K562 (cell line): ENCODE data around the gene VBP1. TPM values are rescaled to one million over a fixed set of nuclear protein-coding genes. Genes with fewer than 3 reads are reported as not detected.

Experiments used
- CREM ChIP-seq: IDR thresholded peaks from 2 replicates; pipeline ENCODE4 v1.6.1; 2014; ENCODE audit warnings: antibody characterized with exemption, low read depth
- ETV1 ChIP-seq: fragments of 450-650 bp; conservative IDR thresholded peaks from 2 replicates; pipeline ENCODE4 v1.6.1; 2016; ENCODE audit warnings: missing genetic modification characterization, control low read depth, low read depth, missing compliant biosample characterization
- IRF2 ChIP-seq: sonication (generic); formaldehyde crosslinking; IDR thresholded peaks from 2 replicates; pipeline ENCODE4 v1.8.1; 2022; ENCODE audit warnings: mild to moderate bottlenecking, missing genetic modification reagents
- MED1 ChIP-seq: sonication (generic); formaldehyde crosslinking; IDR thresholded peaks from 2 replicates; pipeline ENCODE4 v1.8.1; 2023; ENCODE audit warnings: missing genetic modification reagents, borderline replicate concordance
- RCOR1 ChIP-seq, 2 experiments: IDR thresholded peaks; 2 replicates each; pipeline ENCODE4 v1.6.1; 2012; ENCODE audit warnings: low read depth in 2 of 2, low read length in 2 of 2, borderline replicate concordance in 1 of 2, improper control_type of control experiment in 1 of 2
- SIX5 ChIP-seq, 2 experiments: IDR thresholded peaks; 2 replicates each; pipeline ENCODE4 v1.6.1; 2011; ENCODE audit warnings: low read length in 2 of 2, borderline replicate concordance in 1 of 2, low read depth in 1 of 2, mild to moderate bottlenecking in 1 of 2, moderate library complexity in 1 of 2; ENCODE audit not compliant: insufficient read depth in 1 of 2
- STAG1 ChIP-seq: sonication (generic); formaldehyde crosslinking; IDR thresholded peaks from 2 replicates; pipeline ENCODE4 v1.5.0; 2020; ENCODE audit warnings: missing genetic modification reagents, borderline replicate concordance
- TOE1 ChIP-seq, 2 experiments: fragments of 450-650 bp in 1 of 2; sonication (generic) in 1 of 2; formaldehyde crosslinking in 1 of 2; IDR thresholded peaks; 2 replicates each; pipeline versions ENCODE4 v1.7.1 to v1.8.0; 2016 to 2022; ENCODE audit warnings: borderline replicate concordance in 2 of 2, mild to moderate bottlenecking in 2 of 2, antibody characterized with exemption in 1 of 2, inconsistent platforms in 1 of 2, low read depth in 1 of 2, missing genetic modification reagents in 1 of 2, moderate library complexity in 1 of 2
- ZNF311 ChIP-seq: fragments of 250-450 bp; sonication (Bioruptor Pico); IDR thresholded peaks from 2 replicates; pipeline ENCODE4 v1.4.0; 2020; ENCODE audit warnings: mild to moderate bottlenecking, moderate library complexity
- ZNF316 ChIP-seq: fragments of 450-650 bp; IDR thresholded peaks from 2 replicates; pipeline ENCODE4 v1.6.1; 2016
- polyA plus RNA-seq, 8 experiments: library from polyadenylated mRNA; depleted of rRNA in 4 of 8; stranded (reverse) in 5 of 8; unstranded in 3 of 8; fragments of >200 nt; fragmentation: Nextera tagmentation in 2 of 8; fragmentation: Illumina TruSeq in 1 of 8; extraction: Ambion mirVana in 2 of 8; extraction: Trizol in 1 of 8; gene quantifications; 2 replicates each; pipeline versions ENCODE4 v1.2.1 to v1.2.3, GENCODE V29; 2011 to 2014; ENCODE audit warnings: inconsistent platforms in 1 of 8, missing spikeins in 1 of 8
- total RNA-seq, 7 experiments: library from RNA; depleted of rRNA in 6 of 7; stranded (reverse); fragments of >200 nt in 6 of 7; fragmentation: Illumina TruSeq in 2 of 7; extraction: Trizol in 2 of 7; gene quantifications; 2 replicates each; pipeline versions ENCODE4 v1.2.1 to v1.2.3, GENCODE V29; 2011 to 2021; ENCODE audit warnings: low replicate concordance in 1 of 7
- TF ChIP-seq, protein P1 (sequence below): fragments of 450-650 bp; IDR thresholded peaks from 2 replicates; pipeline ENCODE4 v1.6.1; 2014; ENCODE audit warnings: low read depth, mild to moderate bottlenecking, moderate library complexity, borderline replicate concordance
- TF ChIP-seq, protein P2 (sequence below), 2 experiments: fragments of 450-650 bp in 1 of 2; sonication (generic) in 1 of 2; formaldehyde crosslinking in 1 of 2; IDR thresholded peaks; 2 replicates each; pipeline versions ENCODE4 v1.7.1 to v1.9.0; 2016 to 2022; ENCODE audit warnings: inconsistent platforms in 1 of 2, mild to moderate bottlenecking in 1 of 2, missing genetic modification reagents in 1 of 2
- TF ChIP-seq, protein P3 (sequence below), 3 experiments: IDR thresholded peaks in 2 of 3; conservative IDR thresholded peaks in 1 of 3; 2 replicates each; pipeline ENCODE4 v1.5.1; 2011 to 2012; ENCODE audit warnings: low read length in 3 of 3, mild to moderate bottlenecking in 3 of 3, control low read depth in 2 of 3, improper control_type of control experiment in 1 of 3, inconsistent platforms in 1 of 3, low read depth in 1 of 3, mixed read lengths in 1 of 3, moderate library complexity in 1 of 3; ENCODE audit not compliant: insufficient read depth in 2 of 3

Gene VBP1
- total and polyA plus RNA-seq, 9 of the 15 experiments (the other 6 are each of a cell fraction or from before 2014, with no cell fraction given) = 83.2 to 263 (median 151) TPM

DNA sequence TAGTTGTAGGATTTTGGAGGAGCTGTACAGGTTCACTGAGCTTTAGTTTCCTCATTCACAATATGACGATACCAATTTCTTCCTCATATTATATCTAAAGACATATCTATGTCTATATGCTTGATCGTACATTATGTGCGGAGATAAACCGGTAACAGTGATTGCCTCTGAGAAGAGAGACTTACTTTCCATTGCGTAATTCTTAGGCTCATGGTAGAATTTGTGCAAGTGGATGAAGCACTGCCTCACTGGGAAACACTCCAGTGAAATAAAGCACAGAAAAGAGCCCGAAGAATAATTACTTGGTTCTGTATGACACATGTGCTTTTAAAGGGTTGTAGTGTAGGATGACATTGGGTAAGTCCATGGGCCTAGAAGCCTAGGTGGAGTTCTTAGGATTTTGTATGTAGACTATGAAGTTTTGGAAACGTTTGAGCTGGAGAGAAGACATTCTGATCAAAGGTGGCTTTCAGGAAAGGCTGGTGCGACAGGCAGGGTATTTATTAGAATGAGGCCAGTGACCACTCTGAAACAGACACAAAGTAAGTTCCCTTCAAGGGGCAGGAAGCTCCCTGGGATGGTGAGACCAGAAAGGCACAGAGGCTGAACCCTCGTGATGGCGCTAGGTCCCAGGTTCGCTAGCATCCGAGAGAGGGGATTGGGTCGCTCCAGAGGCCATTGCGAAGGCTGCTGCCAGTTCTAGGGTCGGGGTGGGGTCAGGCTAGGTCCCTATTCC lies 649 bp upstream of the VBP1 start (continued):
- TF ChIP-seq, protein P1, sequence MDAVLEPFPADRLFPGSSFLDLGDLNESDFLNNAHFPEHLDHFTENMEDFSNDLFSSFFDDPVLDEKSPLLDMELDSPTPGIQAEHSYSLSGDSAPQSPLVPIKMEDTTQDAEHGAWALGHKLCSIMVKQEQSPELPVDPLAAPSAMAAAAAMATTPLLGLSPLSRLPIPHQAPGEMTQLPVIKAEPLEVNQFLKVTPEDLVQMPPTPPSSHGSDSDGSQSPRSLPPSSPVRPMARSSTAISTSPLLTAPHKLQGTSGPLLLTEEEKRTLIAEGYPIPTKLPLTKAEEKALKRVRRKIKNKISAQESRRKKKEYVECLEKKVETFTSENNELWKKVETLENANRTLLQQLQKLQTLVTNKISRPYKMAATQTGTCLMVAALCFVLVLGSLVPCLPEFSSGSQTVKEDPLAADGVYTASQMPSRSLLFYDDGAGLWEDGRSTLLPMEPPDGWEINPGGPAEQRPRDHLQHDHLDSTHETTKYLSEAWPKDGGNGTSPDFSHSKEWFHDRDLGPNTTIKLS = no peak
- TF ChIP-seq TOE1 (IDR thresholded peaks at IDR 0.05; ENCODE audit: borderline replicate concordance) = 0 out of 2 replicates have a peak, but pooled peaks have one; percentile 18
- no peak for TF ChIP-seq TOE1 (CRISPR knock-in tag; IDR thresholded peaks at IDR 0.05; ENCODE audit: borderline replicate concordance, low read depth)
- 0 out of 4 replicates have a peak, but pooled peaks of 1 of the 2 experiments have one; percentile 14 for TF ChIP-seq RCOR1 (IDR thresholded peaks at IDR 0.05; ENCODE audit: borderline replicate concordance in 1 of 2, low read depth in 2 of 2, low read length in 2 of 2)
- TF ChIP-seq MED1 (CRISPR knock-in tag) = no peak
- TF ChIP-seq, protein P2, sequence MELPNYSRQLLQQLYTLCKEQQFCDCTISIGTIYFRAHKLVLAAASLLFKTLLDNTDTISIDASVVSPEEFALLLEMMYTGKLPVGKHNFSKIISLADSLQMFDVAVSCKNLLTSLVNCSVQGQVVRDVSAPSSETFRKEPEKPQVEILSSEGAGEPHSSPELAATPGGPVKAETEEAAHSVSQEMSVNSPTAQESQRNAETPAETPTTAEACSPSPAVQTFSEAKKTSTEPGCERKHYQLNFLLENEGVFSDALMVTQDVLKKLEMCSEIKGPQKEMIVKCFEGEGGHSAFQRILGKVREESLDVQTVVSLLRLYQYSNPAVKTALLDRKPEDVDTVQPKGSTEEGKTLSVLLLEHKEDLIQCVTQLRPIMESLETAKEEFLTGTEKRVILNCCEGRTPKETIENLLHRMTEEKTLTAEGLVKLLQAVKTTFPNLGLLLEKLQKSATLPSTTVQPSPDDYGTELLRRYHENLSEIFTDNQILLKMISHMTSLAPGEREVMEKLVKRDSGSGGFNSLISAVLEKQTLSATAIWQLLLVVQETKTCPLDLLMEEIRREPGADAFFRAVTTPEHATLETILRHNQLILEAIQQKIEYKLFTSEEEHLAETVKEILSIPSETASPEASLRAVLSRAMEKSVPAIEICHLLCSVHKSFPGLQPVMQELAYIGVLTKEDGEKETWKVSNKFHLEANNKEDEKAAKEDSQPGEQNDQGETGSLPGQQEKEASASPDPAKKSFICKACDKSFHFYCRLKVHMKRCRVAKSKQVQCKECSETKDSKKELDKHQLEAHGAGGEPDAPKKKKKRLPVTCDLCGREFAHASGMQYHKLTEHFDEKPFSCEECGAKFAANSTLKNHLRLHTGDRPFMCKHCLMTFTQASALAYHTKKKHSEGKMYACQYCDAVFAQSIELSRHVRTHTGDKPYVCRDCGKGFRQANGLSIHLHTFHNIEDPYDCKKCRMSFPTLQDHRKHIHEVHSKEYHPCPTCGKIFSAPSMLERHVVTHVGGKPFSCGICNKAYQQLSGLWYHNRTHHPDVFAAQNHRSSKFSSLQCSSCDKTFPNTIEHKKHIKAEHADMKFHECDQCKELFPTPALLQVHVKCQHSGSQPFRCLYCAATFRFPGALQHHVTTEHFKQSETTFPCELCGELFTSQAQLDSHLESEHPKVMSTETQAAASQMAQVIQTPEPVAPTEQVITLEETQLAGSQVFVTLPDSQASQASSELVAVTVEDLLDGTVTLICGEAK (IDR thresholded peaks at IDR 0.05) = no peak
- TF ChIP-seq, protein P2 (CRISPR knock-in tag; IDR thresholded peaks at IDR 0.05) = no peak
- no peak for TF ChIP-seq ETV1 (tag)
- TF ChIP-seq ZNF311 = no peak
- no peak for TF ChIP-seq STAG1 (CRISPR knock-in tag)
- TF ChIP-seq CREM = no peak
- TF ChIP-seq SIX5 (IDR thresholded peaks at IDR 0.05; ENCODE audit: borderline replicate concordance in 1 of 2, insufficient read depth in 1 of 2, low read depth in 1 of 2, low read length in 2 of 2) = no peak
- TF ChIP-seq, protein P3, sequence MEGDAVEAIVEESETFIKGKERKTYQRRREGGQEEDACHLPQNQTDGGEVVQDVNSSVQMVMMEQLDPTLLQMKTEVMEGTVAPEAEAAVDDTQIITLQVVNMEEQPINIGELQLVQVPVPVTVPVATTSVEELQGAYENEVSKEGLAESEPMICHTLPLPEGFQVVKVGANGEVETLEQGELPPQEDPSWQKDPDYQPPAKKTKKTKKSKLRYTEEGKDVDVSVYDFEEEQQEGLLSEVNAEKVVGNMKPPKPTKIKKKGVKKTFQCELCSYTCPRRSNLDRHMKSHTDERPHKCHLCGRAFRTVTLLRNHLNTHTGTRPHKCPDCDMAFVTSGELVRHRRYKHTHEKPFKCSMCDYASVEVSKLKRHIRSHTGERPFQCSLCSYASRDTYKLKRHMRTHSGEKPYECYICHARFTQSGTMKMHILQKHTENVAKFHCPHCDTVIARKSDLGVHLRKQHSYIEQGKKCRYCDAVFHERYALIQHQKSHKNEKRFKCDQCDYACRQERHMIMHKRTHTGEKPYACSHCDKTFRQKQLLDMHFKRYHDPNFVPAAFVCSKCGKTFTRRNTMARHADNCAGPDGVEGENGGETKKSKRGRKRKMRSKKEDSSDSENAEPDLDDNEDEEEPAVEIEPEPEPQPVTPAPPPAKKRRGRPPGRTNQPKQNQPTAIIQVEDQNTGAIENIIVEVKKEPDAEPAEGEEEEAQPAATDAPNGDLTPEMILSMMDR (IDR thresholded peaks at IDR 0.05 in 2 of 3, conservative IDR thresholded peaks at IDR 0.05 in 1 of 3; ENCODE audit: insufficient read depth in 2 of 3, low read depth in 1 of 3, low read length in 3 of 3) = no peak
- TF ChIP-seq ZNF316 = no peak
- no peak for TF ChIP-seq IRF2 (CRISPR knock-in tag)
